OCI-LY3 (cell line): ENCODE results near the gene ARHGEF17.

Experiments used
- H2AFZ ChIP-seq: fragments of 200-600, 300-600 bp; shearing (Covaris generic); 2 replicates; pipeline ENCODE4 v1.6.0; 2014; ENCODE audit warnings: antibody characterized with exemption, low read depth, low read length
- H3K27ac ChIP-seq: fragments of 200-600, 300-600 bp; sonication (generic); 2 replicates; pipeline ENCODE4 v1.5.1; 2014; ENCODE audit warnings: mild to moderate bottlenecking, low read length, moderate library complexity, mixed read lengths
- H3K27me3 ChIP-seq: fragments of 200-600, 300-600 bp; sonication (generic); 2 replicates; pipeline ENCODE4 v1.6.1; 2014; ENCODE audit warnings: low read depth, low read length, mixed read lengths
- H3K36me3 ChIP-seq: fragments of 200-600, 300-600 bp; sonication (generic); replicated peaks from 2 replicates; pipeline ENCODE3; 2014; ENCODE audit warnings: low read depth, low read length, mixed read lengths
- H3K4me1 ChIP-seq: fragments of 300-600, 200-600 bp; sonication (generic); 2 replicates; pipeline ENCODE4 v1.6.1; 2014; ENCODE audit warnings: low read length, mixed read lengths
- H3K4me2 ChIP-seq: fragments of 200-600, 300-600 bp; sonication (generic); 2 replicates; pipeline ENCODE4 v1.6.1; 2014; ENCODE audit warnings: low read length, mixed read lengths
- H3K4me3 ChIP-seq: fragments of 300-600, 200-600 bp; sonication (generic); 2 replicates; pipeline ENCODE4 v1.5.1; 2014; ENCODE audit warnings: antibody characterized with exemption, mild to moderate bottlenecking, low read length, moderate library complexity
- H3K79me2 ChIP-seq: fragments of 300-600, 200-600 bp; shearing (Covaris generic); 2 replicates; pipeline ENCODE4 v1.6.1; 2014; ENCODE audit warnings: mild to moderate bottlenecking, low read length, mixed read lengths
- H3K9ac ChIP-seq: fragments of 300-600, 200-600 bp; shearing (Covaris generic); 2 replicates; pipeline ENCODE4 v1.6.0; 2014; ENCODE audit warnings: mild to moderate bottlenecking, low read length, moderate library complexity
- H3K9me3 ChIP-seq: fragments of 200-600, 300-600 bp; shearing (Covaris generic); 2 replicates; pipeline ENCODE4 v1.6.1; 2014; ENCODE audit warnings: low read length, mixed read lengths; ENCODE audit not compliant: insufficient read depth
- H4K20me1 ChIP-seq: fragments of 200-600, 300-600 bp; sonication (generic); 2 replicates; pipeline ENCODE4 v1.6.1; 2016; ENCODE audit warnings: low read length, mixed read lengths; ENCODE audit not compliant: insufficient read depth
- EZH2phosphoT487 ChIP-seq: fragments of 200-600 bp; shearing (Covaris generic); IDR thresholded peaks from 2 replicates; pipeline ENCODE4 v1.6.1; 2018; ENCODE audit warnings: antibody characterized with exemption, mixed run types, low read depth
- TF ChIP-seq, protein P1 (sequence below): fragments of 200-600, 300-600 bp; sonication (generic); IDR thresholded peaks from 2 replicates; pipeline ENCODE4 v1.5.1; 2014; ENCODE audit warnings: antibody characterized with exemption, low read length, low read depth

Gene ARHGEF17

DNA sequence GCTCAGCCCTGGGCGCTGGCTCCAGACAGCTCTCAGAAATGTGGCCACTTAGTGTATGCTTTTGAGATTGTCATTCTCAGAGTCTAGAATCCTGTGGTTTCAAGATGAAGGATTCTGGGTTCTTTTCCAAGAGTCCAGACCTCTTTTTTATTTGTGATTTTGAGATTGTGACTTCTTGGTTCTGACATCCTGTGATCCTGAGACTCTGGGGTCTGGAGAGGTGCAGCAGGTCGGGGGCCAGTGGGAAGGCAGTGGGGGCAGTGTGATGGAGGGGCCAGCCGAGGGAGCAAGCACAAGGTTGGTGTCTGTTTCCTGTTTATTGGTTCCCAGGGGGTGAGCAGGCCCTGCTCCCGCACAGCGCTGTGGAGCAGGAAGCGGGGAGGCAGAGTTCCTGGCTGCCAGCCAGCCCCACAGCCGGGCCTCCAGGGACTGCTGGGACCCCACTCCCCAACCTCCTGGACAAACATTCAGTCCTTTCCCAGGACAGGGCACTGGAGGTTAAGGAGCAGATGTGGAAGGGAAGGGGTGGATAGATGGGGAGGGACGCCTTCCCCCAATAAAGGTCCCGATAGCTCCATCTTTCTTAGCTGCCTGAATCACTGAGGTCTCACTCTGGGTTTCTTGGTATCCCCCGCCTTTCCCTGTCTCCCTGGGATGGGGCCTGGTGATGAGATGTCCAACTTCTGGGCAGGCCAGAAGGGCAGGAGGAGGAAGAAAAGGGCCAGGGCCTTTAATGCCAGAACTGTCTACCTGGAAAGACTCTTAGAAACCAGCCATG lies 13.7 kb downstream of the ARHGEF17 start:
- TF ChIP-seq EZH2phosphoT487: no peak
- TF ChIP-seq, protein P1, sequence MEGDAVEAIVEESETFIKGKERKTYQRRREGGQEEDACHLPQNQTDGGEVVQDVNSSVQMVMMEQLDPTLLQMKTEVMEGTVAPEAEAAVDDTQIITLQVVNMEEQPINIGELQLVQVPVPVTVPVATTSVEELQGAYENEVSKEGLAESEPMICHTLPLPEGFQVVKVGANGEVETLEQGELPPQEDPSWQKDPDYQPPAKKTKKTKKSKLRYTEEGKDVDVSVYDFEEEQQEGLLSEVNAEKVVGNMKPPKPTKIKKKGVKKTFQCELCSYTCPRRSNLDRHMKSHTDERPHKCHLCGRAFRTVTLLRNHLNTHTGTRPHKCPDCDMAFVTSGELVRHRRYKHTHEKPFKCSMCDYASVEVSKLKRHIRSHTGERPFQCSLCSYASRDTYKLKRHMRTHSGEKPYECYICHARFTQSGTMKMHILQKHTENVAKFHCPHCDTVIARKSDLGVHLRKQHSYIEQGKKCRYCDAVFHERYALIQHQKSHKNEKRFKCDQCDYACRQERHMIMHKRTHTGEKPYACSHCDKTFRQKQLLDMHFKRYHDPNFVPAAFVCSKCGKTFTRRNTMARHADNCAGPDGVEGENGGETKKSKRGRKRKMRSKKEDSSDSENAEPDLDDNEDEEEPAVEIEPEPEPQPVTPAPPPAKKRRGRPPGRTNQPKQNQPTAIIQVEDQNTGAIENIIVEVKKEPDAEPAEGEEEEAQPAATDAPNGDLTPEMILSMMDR: no peak
- Histone ChIP-seq H3K79me2 (no peaks in the 10 kb centered on the region), H3K4me2 (peak overlapping the region; percentile 18; the same call in 1 of the 2 replicates), H3K9me3 (no peaks in the 10 kb centered on the region), H4K20me1 (no peaks in the 10 kb centered on the region), H3K36me3 (no peaks in the 10 kb centered on the region), H3K4me3 (no peak overlapping the region), H3K27ac (no peak overlapping the region), H3K9ac (peak overlapping the region; percentile 5; the same call in 1 of the 2 replicates), H2AFZ (no peak overlapping the region), H3K4me1 (peaks cover 48% of the 10 kb centered on the region), H3K27me3 (no peaks in the 10 kb centered on the region)

DNA sequence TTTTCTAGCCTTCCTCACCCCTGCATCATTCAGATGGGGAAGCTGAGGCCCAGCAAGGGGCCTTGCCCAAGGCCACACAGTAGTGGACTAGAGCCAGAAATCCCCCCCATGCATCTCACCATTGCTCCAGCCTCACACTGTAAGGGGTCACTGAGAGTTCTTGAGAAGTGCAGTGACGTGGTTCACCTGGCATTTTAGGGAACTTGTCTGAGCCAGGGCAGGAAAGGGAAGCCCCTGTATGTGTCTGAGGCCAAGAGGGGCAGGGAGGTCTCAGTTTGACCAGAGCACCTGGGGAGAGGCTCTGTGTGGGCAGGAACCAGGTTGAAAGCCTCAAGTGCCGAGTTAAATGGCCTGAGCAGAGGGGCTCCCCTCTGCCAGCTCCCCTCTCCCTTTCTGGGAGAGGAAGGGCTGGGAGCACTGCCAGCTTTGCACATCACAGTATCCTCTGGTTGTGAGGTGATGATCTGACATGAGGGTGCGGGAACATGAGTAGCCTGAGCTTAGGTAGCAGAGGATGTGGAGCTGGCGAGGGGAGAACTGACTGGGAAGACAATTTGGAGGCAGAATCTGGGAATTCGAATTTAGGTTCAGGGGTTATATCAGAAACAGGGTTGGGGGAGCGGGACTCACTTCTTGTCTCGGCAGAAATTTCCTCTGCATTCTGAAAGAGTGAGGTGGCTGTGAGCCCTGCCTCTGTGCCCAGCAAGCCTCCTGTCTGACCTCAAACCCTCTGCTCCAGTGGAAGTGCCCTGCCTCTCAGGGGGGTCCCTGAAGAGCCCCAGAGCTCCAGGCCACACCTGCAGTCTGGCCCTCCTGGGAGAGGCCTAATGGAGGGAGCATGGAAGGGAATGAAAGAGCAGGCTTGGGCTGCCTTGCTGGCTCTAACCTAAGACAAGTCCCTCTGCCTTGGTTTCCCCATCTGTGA lies 14.6 kb downstream of the ARHGEF17 start:
- Histone ChIP-seq H3K4me2 (peak overlapping the region; percentile 18), H3K27ac (no peak overlapping the region), H3K4me1 (peaks cover 57% of the 10 kb centered on the region)

DNA sequence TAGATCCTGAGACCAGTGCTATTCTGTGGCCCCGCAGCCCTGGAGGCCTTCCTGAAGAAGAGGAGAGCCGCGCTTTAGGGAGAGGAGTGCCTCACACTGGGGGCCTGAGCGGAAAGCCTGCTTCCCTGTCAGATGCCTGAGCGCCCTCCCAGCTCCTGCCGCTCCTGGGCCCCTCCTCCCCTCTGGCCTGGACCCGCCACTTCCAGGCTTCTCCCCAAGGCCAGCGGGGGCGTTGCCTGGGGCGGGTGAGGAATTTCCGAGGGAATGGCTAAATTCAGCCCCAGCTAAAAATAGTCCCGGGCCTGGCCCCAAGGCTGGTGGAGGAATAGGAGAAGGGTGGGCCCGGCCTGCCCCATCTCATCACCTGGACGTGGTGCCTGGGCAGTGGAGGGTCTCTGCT lies 15.4 kb downstream of the ARHGEF17 start:
- H3K27ac ChIP-seq: no peak overlapping the region
- no peak for TF ChIP-seq EZH2phosphoT487
- TF ChIP-seq, protein P1: no peak

More for the DNA sequence above, 14.6 kb downstream of the ARHGEF17 start:
- TF ChIP-seq, protein P1: no peak
- no peak for TF ChIP-seq EZH2phosphoT487
- no peak overlapping the region for H2AFZ ChIP-seq
- H3K9ac ChIP-seq: peak overlapping the region; percentile 5; the same call in 1 of the 2 replicates
- no peaks in the 10 kb centered on the region for H3K79me2 ChIP-seq
- H3K9me3 ChIP-seq: no peaks in the 10 kb centered on the region
- no peak overlapping the region for H3K4me3 ChIP-seq
- H3K27me3 ChIP-seq: no peaks in the 10 kb centered on the region
- H4K20me1 ChIP-seq: no peaks in the 10 kb centered on the region
- no peaks in the 10 kb centered on the region for H3K36me3 ChIP-seq

DNA sequence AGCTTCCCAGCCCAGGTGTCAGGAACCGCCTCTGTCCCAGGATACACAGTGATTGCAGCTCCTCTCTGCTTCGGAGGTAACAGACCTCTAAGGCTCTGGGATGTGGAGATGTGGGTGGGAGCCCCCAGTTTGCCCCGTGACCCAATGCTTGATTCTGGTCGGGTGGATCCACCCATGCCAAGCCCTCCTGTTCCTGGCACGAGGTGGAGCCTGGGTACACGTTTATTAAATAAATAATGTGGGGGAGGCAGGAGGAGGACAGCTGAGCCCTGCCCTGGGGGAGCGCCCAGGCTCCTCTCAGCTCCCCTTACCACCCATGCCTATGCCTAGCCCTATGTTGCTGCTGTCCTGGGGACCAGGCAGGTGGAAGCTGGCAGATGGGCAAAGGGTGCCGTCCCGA lies 16.0 kb downstream of the ARHGEF17 start:
- Histone ChIP-seq H3K4me3 (no peak overlapping the region), H3K36me3 (no peaks in the 10 kb centered on the region), H3K27me3 (no peaks in the 10 kb centered on the region), H3K9ac (peak overlapping the region; percentile 70; the same call in 1 of the 2 replicates), H3K9me3 (no peaks in the 10 kb centered on the region), H2AFZ (no peak overlapping the region), H3K4me2 (peak overlapping the region; percentile 71; the same call in 1 of the 2 replicates), H3K27ac (peak overlapping the region; percentile 84), H3K4me1 (peaks cover 61% of the 10 kb centered on the region), H3K79me2 (no peaks in the 10 kb centered on the region), H4K20me1 (no peaks in the 10 kb centered on the region)
- TF ChIP-seq EZH2phosphoT487: no peak
- TF ChIP-seq, protein P1: no peak

More for the DNA sequence above, 15.4 kb downstream of the ARHGEF17 start:
- no peaks in the 10 kb centered on the region for H4K20me1 ChIP-seq
- no peak overlapping the region for H2AFZ ChIP-seq
- H3K9me3 ChIP-seq: no peaks in the 10 kb centered on the region
- H3K36me3 ChIP-seq: no peaks in the 10 kb centered on the region
- no peak overlapping the region for H3K4me3 ChIP-seq
- H3K27me3 ChIP-seq: no peaks in the 10 kb centered on the region
- no peak overlapping the region; the same call in 1 of the 2 replicates for H3K9ac ChIP-seq
- no peak overlapping the region for H3K4me2 ChIP-seq
- H3K4me1 ChIP-seq: peaks cover 61% of the 10 kb centered on the region
- H3K79me2 ChIP-seq: no peaks in the 10 kb centered on the region
